Gastrocnemius medialis (tissue), 4 donors: ENCODE data around the gene CHRM5. TPM values are rescaled to one million over a fixed set of nuclear protein-coding genes. Genes with fewer than 3 reads are reported as not detected.

Experiments used
- ATAC-seq, 2 donors: fragments of 150-250 bp; one replicate each; pipeline ENCODE4 v1.9.1; 2016
- DNase-seq, 2 donors: peaks; one replicate each; pipeline ENCODE4 v3.0.0-alpha.2; 2019
- H3K27ac ChIP-seq, 4 donors: fragments of 200-600 bp; sonication (generic); 1 replicate in 1 of 4; 2 replicates in 3 of 4; pipeline ENCODE4 v1.5.1; 2016 to 2018; ENCODE audit warnings: mild to moderate bottlenecking in 2 of 4, moderate library complexity in 1 of 4
- H3K27me3 ChIP-seq, 3 donors: fragments of 200-600 bp; sonication (generic) in 2 of 3; 1 replicate in 1 of 3; 2 replicates in 2 of 3; pipeline versions ENCODE4 v1.5.1 to v1.6.0; 2016 to 2019; ENCODE audit warnings: mild to moderate bottlenecking in 1 of 3, moderate library complexity in 1 of 3
- H3K36me3 ChIP-seq, 2 donors: fragments of 200-600 bp; sonication (generic) in 1 of 2; one replicate each; pipeline ENCODE4 v1.5.1; 2017 to 2018
- H3K4me1 ChIP-seq, 2 donors: fragments of 200-600 bp; sonication (generic) in 1 of 2; one replicate each; pipeline ENCODE4 v1.5.1; 2016 to 2017; ENCODE audit warnings: mild to moderate bottlenecking in 2 of 2
- H3K4me3 ChIP-seq, 4 donors: fragments of 200-600 bp; sonication (generic) in 3 of 4; 1 replicate in 1 of 4; 2 replicates in 3 of 4; pipeline ENCODE4 v1.5.1; 2016 to 2019; ENCODE audit warnings: mild to moderate bottlenecking in 2 of 4
- H3K9me3 ChIP-seq, 3 donors: fragments of 200-600 bp; sonication (generic) in 2 of 3; 1 replicate in 1 of 3; 2 replicates in 2 of 3; pipeline ENCODE4 v1.5.1; 2016 to 2019
- POLR2A ChIP-seq, 2 donors: fragments of 450-650 bp; IDR thresholded peaks; one replicate each; pipeline ENCODE4 v1.6.1; 2017; ENCODE audit warnings: antibody characterized with exemption in 2 of 2, mild to moderate bottlenecking in 2 of 2, moderate library complexity in 2 of 2
- in situ Hi-C, 4 donors: fragments of 200-750 bp; cut with MboI; loops; one replicate each; pipeline versions ENCODE4 v1.15.0 to v1.8.0; 2017; ENCODE audit warnings: low sequenced_read_pairs in 4 of 4
- intact Hi-C: fragments of 100-400 bp; cut with DNase I; formaldehyde crosslinking; loops from one replicate; pipeline ENCODE4 v1.15.1; 2023; ENCODE audit warnings: low total_unique reads
- total RNA-seq, 4 donors: library from RNA; depleted of rRNA; stranded (reverse); fragments of >200 nt; gene quantifications; one replicate each; pipeline versions ENCODE4 v1.1.0 to v1.2.3, GENCODE V29; 2016
- TF ChIP-seq, protein P1 (sequence below), 5 experiments: fragments of 450-650 bp in 3 of 5; fragments of 200-600 bp in 2 of 5; sonication (generic) in 2 of 5; IDR thresholded peaks in 4 of 5; conservative IDR thresholded peaks in 1 of 5; 1 replicate in 4 of 5; 2 replicates in 1 of 5; pipeline ENCODE4 v1.5.1; 2016 to 2019; ENCODE audit warnings: antibody characterized with exemption in 5 of 5, mild to moderate bottlenecking in 3 of 5, moderate library complexity in 3 of 5

Gene CHRM5
- total RNA-seq, 4 donors from 2014 or later, result not detected

DNA sequence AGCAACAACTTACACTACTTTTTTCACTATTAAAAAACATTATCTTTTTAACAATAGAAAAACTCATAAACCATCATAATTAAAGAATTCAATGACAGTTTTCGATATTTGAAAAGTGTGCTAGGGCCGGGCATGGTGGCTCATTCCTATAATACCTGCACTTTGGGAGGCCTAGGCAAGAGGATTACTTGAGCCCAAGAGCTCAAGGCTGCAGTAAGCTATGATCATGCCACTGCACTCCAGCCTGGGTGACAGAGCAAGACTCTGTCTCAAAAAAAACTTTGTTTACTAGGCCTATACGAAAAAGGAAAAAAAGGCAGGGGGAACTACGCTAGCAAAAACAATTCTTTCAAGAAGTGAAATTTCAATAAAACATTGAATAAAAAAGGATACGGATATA, 42.6 kb downstream of the CHRM5 start:
- in situ Hi-C loops (no loop called here), intact Hi-C loops (no loop called here)
- Histone ChIP-seq H3K9me3 (no peaks in the 10 kb centered on the region), H3K4me3 (no peak overlapping the region), H3K4me1 (peaks cover 7 to 9% of the 10 kb centered on the region in 2 donors), H3K27me3 (no peaks in the 10 kb centered on the region), H3K27ac (no peak overlapping the region), H3K36me3 (no peaks in the 10 kb centered on the region)
- TF ChIP-seq, protein P1, sequence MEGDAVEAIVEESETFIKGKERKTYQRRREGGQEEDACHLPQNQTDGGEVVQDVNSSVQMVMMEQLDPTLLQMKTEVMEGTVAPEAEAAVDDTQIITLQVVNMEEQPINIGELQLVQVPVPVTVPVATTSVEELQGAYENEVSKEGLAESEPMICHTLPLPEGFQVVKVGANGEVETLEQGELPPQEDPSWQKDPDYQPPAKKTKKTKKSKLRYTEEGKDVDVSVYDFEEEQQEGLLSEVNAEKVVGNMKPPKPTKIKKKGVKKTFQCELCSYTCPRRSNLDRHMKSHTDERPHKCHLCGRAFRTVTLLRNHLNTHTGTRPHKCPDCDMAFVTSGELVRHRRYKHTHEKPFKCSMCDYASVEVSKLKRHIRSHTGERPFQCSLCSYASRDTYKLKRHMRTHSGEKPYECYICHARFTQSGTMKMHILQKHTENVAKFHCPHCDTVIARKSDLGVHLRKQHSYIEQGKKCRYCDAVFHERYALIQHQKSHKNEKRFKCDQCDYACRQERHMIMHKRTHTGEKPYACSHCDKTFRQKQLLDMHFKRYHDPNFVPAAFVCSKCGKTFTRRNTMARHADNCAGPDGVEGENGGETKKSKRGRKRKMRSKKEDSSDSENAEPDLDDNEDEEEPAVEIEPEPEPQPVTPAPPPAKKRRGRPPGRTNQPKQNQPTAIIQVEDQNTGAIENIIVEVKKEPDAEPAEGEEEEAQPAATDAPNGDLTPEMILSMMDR (IDR thresholded peaks at IDR 0.05 in 4 of 5, conservative IDR thresholded peaks at IDR 0.05 in 1 of 5), result no peak
- TF ChIP-seq POLR2A (IDR thresholded peaks at IDR 0.05), result no peak
- no peak for DNase-seq
- ATAC-seq, result no peak

- DNase-seq, result no peak
- Histone ChIP-seq H3K27ac (no peak overlapping the region), H3K4me3 (no peak overlapping the region), H3K4me1 (peaks cover 7 to 9% of the 10 kb centered on the region in 2 donors), H3K36me3 (no peaks in the 10 kb centered on the region), H3K27me3 (no peaks in the 10 kb centered on the region), H3K9me3 (no peaks in the 10 kb centered on the region)
- in situ Hi-C loops (no loop called here), intact Hi-C loops (no loop called here)
- TF ChIP-seq, protein P1 (IDR thresholded peaks at IDR 0.05 in 4 of 5, conservative IDR thresholded peaks at IDR 0.05 in 1 of 5), result no peak
- no peak for TF ChIP-seq POLR2A (IDR thresholded peaks at IDR 0.05)
- ATAC-seq, result no peak
Measured at GRCh38 chr15:34011481-34011880, 43.2 kb downstream of the CHRM5 start.

- in situ Hi-C loops (no loop called here), intact Hi-C loops (no loop called here)
- H3K9me3 ChIP-seq, result no peaks in the 10 kb centered on the region
- ATAC-seq (no peak), DNase-seq (no peak)
- H3K36me3 ChIP-seq, result no peaks in the 10 kb centered on the region
- TF ChIP-seq, protein P1 (IDR thresholded peaks at IDR 0.05 in 4 of 5, conservative IDR thresholded peaks at IDR 0.05 in 1 of 5), result no peak
- no peak for TF ChIP-seq POLR2A (IDR thresholded peaks at IDR 0.05)
- H3K4me3 ChIP-seq, result no peak overlapping the region
- no peaks in the 10 kb centered on the region for H3K27me3 ChIP-seq
- peaks cover 7 to 9% of the 10 kb centered on the region in 2 donors for H3K4me1 ChIP-seq
- H3K27ac ChIP-seq, result no peak overlapping the region
Measured at GRCh38 chr15:34012461-34013028, 44.2 kb downstream of the CHRM5 start.

- Histone ChIP-seq H3K36me3 (peaks cover 0 to 4% of the 10 kb centered on the region in 2 donors), H3K9me3 (no peaks in the 10 kb centered on the region), H3K27ac (no peak overlapping the region), H3K4me3 (no peak overlapping the region), H3K4me1 (peaks cover 7 to 9% of the 10 kb centered on the region in 2 donors), H3K27me3 (no peaks in the 10 kb centered on the region)
- intact Hi-C loops (no loop called here), in situ Hi-C loops (no loop called here)
- no peak for ATAC-seq
- no peak for DNase-seq
- TF ChIP-seq POLR2A (IDR thresholded peaks at IDR 0.05), result no peak
- TF ChIP-seq, protein P1 (IDR thresholded peaks at IDR 0.05 in 4 of 5, conservative IDR thresholded peaks at IDR 0.05 in 1 of 5), result no peak
Measured at GRCh38 chr15:34013746-34014145, 45.4 kb downstream of the CHRM5 start.

GRCh38 chr15:34014556-34014955, 46.3 kb downstream of the CHRM5 start:
- peaks cover 6 to 8% of the 10 kb centered on the region in 2 donors for H3K4me1 ChIP-seq
- no peaks in the 10 kb centered on the region for H3K27me3 ChIP-seq
- ATAC-seq, result no peak
- H3K4me3 ChIP-seq, result no peak overlapping the region
- in situ Hi-C loops (no loop called here), intact Hi-C loops (no loop called here)
- H3K27ac ChIP-seq, result no peak overlapping the region
- TF ChIP-seq, protein P1 (IDR thresholded peaks at IDR 0.05 in 4 of 5, conservative IDR thresholded peaks at IDR 0.05 in 1 of 5), result no peak
- no peak for TF ChIP-seq POLR2A (IDR thresholded peaks at IDR 0.05)
- no peak for DNase-seq
- H3K36me3 ChIP-seq, result peaks cover 0 to 10% of the 10 kb centered on the region in 2 donors
- H3K9me3 ChIP-seq, result no peaks in the 10 kb centered on the region
